ENCODE data around the gene POC5. TPM values are rescaled to one million over a fixed set of nuclear protein-coding genes. Genes with fewer than 3 reads are reported as not detected.
A peak's percentile ranks its signal among the peaks of the same experiment; 100 is the strongest.

POC5 gene
- total and polyA plus RNA-seq, 2 of the 13 experiments (the other 11 are each of a cell fraction or from before 2014, with no cell fraction given): 6.9 to 9.3 TPM

DNA sequence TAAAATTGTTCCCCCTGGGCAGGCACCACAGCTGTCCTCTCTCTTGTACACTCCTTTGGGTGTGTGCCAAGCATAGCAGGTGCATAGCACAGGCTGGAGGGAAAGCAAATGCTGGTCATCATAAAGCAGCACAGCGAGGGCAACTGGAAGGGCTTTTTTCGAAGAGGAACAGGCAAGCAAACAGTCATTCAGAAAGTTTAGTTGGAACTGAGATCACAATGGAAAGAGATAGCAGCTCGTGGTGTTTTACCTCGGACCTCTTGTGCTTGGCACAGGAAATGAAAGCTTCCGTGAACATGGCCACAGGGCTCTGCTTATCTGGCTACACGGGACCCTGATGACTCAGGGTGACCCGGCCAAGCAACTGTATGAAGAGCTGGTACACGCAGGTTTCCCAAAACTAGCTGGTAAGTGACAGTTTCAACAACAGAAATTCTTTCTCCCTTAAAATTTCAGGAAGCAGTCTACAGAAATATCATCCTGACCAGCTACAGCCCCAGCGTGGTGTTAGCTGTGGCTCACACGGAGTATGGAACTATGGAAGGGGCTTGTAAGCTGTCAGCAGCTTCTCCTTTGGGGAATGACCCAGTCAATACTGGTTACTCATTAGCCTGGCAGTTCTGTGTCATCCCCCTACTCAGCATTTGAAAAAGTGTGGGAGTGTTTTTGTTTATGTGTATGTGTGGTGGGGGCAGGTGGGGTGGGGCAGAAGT lies 48.1 kb downstream of the POC5 start (continued):
- TF ChIP-seq ZBTB20 (CRISPR knock-in tag; IDR thresholded peaks at IDR 0.05; ENCODE audit: borderline replicate concordance, low read depth) (no peak), ZNF431 (CRISPR knock-in tag; IDR thresholded peaks at IDR 0.05; ENCODE audit: borderline replicate concordance, low read depth) (no peak), ZNF670 (CRISPR knock-in tag; IDR thresholded peaks at IDR 0.05; ENCODE audit: borderline replicate concordance) (no peak), NPAS2 (CRISPR knock-in tag; IDR thresholded peaks at IDR 0.05; ENCODE audit: borderline replicate concordance) (no peak), HMG20A (CRISPR knock-in tag; IDR thresholded peaks at IDR 0.05; ENCODE audit: borderline replicate concordance) (no peak; the same call in 1 of the 2 replicates), FOXP1 (IDR thresholded peaks at IDR 0.05) (no peak), FOXP1 (CRISPR knock-in tag; IDR thresholded peaks at IDR 0.05) (peak; percentile 66), PAX8 (CRISPR knock-in tag; IDR thresholded peaks at IDR 0.05; ENCODE audit: borderline replicate concordance) (no peak), HNRNPLL (IDR thresholded peaks at IDR 0.05; ENCODE audit: low read depth, low read length, poor library complexity, severe bottlenecking) (no peak), JUND (CRISPR knock-in tag; IDR thresholded peaks at IDR 0.05) (peak; percentile 11; the same call in 1 of the 2 replicates), SRF (IDR thresholded peaks at IDR 0.05; ENCODE audit: low read depth, low read length) (no peak), ZNF883 (CRISPR knock-in tag; IDR thresholded peaks at IDR 0.05; ENCODE audit: not compliant biosample characterization) (no peak), HNRNPK (IDR thresholded peaks at IDR 0.05; ENCODE audit: low read depth, low read length, poor library complexity, severe bottlenecking) (no peak), ZNF10 (CRISPR knock-in tag; IDR thresholded peaks at IDR 0.05; ENCODE audit: borderline replicate concordance, low read depth) (no peak), ZZZ3 (CRISPR knock-in tag; IDR thresholded peaks at IDR 0.05; ENCODE audit: borderline replicate concordance) (no peak), KMT2B (CRISPR knock-in tag; IDR thresholded peaks at IDR 0.05) (0 out of 2 replicates have a peak, but pooled peaks have one; percentile 12)
- TF ChIP-seq, protein P1, sequence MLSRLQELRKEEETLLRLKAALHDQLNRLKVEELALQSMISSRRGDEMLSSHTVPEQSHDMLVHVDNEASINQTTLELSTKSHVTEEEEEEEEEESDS (CRISPR knock-in tag; IDR thresholded peaks at IDR 0.05; ENCODE audit: borderline replicate concordance): no peak
- TF ChIP-seq, protein P2, sequence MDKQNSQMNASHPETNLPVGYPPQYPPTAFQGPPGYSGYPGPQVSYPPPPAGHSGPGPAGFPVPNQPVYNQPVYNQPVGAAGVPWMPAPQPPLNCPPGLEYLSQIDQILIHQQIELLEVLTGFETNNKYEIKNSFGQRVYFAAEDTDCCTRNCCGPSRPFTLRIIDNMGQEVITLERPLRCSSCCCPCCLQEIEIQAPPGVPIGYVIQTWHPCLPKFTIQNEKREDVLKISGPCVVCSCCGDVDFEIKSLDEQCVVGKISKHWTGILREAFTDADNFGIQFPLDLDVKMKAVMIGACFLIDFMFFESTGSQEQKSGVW (CRISPR knock-in tag; IDR thresholded peaks at IDR 0.05; ENCODE audit: borderline replicate concordance): no peak
- TF ChIP-seq, protein P3, sequence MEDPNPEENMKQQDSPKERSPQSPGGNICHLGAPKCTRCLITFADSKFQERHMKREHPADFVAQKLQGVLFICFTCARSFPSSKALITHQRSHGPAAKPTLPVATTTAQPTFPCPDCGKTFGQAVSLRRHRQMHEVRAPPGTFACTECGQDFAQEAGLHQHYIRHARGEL (CRISPR knock-in tag; IDR thresholded peaks at IDR 0.05): no peak
- TF ChIP-seq, protein P4, sequence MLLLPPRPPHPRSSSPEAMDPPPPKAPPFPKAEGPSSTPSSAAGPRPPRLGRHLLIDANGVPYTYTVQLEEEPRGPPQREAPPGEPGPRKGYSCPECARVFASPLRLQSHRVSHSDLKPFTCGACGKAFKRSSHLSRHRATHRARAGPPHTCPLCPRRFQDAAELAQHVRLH (CRISPR knock-in tag; IDR thresholded peaks at IDR 0.05; ENCODE audit: borderline replicate concordance, low read depth): no peak
- TF ChIP-seq, protein P5, sequence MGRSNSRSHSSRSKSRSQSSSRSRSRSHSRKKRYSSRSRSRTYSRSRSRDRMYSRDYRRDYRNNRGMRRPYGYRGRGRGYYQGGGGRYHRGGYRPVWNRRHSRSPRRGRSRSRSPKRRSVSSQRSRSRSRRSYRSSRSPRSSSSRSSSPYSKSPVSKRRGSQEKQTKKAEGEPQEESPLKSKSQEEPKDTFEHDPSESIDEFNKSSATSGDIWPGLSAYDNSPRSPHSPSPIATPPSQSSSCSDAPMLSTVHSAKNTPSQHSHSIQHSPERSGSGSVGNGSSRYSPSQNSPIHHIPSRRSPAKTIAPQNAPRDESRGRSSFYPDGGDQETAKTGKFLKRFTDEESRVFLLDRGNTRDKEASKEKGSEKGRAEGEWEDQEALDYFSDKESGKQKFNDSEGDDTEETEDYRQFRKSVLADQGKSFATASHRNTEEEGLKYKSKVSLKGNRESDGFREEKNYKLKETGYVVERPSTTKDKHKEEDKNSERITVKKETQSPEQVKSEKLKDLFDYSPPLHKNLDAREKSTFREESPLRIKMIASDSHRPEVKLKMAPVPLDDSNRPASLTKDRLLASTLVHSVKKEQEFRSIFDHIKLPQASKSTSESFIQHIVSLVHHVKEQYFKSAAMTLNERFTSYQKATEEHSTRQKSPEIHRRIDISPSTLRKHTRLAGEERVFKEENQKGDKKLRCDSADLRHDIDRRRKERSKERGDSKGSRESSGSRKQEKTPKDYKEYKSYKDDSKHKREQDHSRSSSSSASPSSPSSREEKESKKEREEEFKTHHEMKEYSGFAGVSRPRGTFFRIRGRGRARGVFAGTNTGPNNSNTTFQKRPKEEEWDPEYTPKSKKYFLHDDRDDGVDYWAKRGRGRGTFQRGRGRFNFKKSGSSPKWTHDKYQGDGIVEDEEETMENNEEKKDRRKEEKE (IDR thresholded peaks at IDR 0.05): no peak
- TF ChIP-seq, protein P6, sequence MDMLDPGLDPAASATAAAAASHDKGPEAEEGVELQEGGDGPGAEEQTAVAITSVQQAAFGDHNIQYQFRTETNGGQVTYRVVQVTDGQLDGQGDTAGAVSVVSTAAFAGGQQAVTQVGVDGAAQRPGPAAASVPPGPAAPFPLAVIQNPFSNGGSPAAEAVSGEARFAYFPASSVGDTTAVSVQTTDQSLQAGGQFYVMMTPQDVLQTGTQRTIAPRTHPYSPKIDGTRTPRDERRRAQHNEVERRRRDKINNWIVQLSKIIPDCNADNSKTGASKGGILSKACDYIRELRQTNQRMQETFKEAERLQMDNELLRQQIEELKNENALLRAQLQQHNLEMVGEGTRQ (IDR thresholded peaks at IDR 0.05; ENCODE audit: low read depth, low read length): no peak
- TF ChIP-seq, protein P6 (CRISPR knock-in tag; IDR thresholded peaks at IDR 0.05; ENCODE audit: borderline replicate concordance): no peak
